GM12891 (cell line): ENCODE measurements around the gene STX11.

Experiments
- DNase-seq: peaks from one replicate; pipeline ENCODE4 v3.0.0; 2011; ENCODE audit warnings: low spot score; ENCODE audit not compliant: insufficient read length
- FAIRE-seq: peaks from 2 replicates; lab custom pipeline; 2011; peaks lifted over from hg19 to GRCh38; lab: Jason Lieb, UNC
- PAX5 ChIP-seq: IDR thresholded peaks from 2 replicates; pipeline ENCODE4 v1.6.1; 2011; ENCODE audit warnings: low read length, moderate library complexity, mild to moderate bottlenecking; ENCODE audit not compliant: insufficient read depth, severe bottlenecking
- POLR2A ChIP-seq: IDR thresholded peaks from 2 replicates; pipeline ENCODE4 v1.6.1; 2011; ENCODE audit warnings: low read depth, low read length, control low read depth
- POLR2AphosphoS5 ChIP-seq: IDR thresholded peaks from 2 replicates; pipeline ENCODE4 v1.6.1; 2011; ENCODE audit warnings: low read depth, low read length, control low read depth
- POU2F2 ChIP-seq: IDR thresholded peaks from 2 replicates; pipeline ENCODE4 v1.6.1; 2011; ENCODE audit warnings: low read depth, mild to moderate bottlenecking, control low read depth, low read length, moderate library complexity
- SPI1 ChIP-seq: IDR thresholded peaks from 2 replicates; pipeline ENCODE4 v1.6.1; 2011; ENCODE audit warnings: low read depth, low read length, control low read depth
- TAF1 ChIP-seq: IDR thresholded peaks from 2 replicates; pipeline ENCODE4 v1.6.1; 2011; ENCODE audit warnings: low read depth, low read length, control low read depth

The STX11 gene

DNA sequence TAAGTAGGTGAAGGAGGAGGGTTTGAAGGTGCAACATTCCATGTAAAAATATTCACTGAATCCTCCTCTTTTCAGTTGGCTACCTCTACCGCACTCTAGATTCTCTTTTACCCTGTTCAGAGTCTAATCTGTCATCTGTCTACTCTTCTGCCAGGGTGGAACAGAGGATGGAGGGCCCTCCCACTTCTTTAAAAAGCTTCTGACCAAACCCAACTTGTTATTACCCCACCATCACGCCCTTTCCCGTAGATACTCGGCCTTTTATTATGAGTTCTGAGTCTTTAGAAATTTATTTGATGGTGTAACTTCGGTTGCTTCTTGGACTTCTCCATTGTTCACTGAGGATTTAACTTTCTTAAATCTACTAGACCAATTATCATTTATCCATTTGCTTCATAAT lies 11.7 kb downstream of the STX11 start:
- TF ChIP-seq POU2F2 (no peak), TAF1 (no peak), SPI1 (no peak), POLR2AphosphoS5 (no peak), POLR2A (no peak), PAX5 (no peak)
- FAIRE-seq (peak; percentile 55), DNase-seq (no peak)

DNA sequence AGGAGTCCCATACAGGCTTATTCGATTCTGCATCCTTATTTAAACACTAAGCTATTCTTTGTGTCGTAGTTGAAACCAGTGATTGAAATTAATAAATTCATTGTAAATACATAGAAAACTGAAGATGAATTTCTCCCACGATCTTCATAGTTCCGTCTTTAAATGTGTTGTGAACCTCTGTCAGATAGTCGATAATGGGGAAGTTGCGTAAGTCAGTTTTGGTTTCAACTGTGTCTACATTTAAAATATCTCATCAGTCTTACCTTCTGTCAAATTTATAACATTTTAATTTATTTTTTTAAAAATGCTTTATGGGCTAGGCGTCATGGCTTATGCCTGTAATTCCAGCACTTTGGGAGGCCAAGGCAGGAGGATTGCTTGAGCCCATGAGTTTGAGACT lies 12.7 kb downstream of the STX11 start:
- peak; percentile 69 for FAIRE-seq
- TF ChIP-seq SPI1 (peak; percentile 65), TAF1 (no peak)
- no peak for DNase-seq

DNA sequence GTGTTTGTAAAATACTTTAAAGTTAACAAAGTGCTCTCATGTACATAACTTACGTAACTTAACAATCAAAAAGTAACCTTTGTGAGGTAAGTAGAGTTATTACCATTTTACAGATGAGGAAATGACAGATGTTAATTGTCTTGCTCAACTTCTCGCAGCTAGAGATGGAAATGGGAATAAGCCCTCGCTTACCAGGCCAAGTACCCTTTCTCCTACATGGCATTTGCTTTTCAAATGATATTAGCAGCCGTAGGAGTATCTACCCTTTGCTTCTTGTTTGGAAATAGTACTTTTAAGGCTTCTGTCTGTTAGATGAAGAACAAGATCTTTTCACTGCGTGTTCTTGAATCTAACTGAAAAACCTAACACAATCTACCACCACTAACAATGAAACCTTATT lies 15.5 kb downstream of the STX11 start:
- FAIRE-seq (peak; percentile 41), DNase-seq (no peak)
- TF ChIP-seq POLR2A (no peak), POLR2AphosphoS5 (no peak), POU2F2 (no peak), TAF1 (no peak), SPI1 (no peak), PAX5 (no peak)

DNA sequence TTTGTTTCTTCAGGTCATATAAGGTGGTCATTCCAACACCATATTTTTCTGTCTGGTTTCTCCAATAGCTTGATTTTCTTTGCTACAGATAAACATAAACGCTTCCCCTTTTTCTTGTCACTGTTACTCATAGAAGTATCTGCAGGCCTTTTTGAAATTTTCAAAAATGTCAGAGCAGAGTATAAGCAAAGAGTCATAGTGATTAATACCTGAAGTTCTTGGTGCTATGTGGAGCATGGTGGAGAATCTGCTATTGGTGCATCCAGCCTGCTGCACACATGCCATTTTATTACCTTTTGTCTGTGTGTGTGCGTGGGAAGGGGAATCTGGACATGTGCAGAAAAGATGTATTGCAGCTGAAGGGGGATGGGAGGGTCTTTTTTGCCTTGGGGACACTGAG lies 19.7 kb downstream of the STX11 start:
- FAIRE-seq (no peak), DNase-seq (no peak)
- TF ChIP-seq TAF1 (no peak), PAX5 (no peak), POLR2A (no peak), SPI1 (peak; percentile 24; the same call in 1 of the 2 replicates), POU2F2 (no peak)

DNA sequence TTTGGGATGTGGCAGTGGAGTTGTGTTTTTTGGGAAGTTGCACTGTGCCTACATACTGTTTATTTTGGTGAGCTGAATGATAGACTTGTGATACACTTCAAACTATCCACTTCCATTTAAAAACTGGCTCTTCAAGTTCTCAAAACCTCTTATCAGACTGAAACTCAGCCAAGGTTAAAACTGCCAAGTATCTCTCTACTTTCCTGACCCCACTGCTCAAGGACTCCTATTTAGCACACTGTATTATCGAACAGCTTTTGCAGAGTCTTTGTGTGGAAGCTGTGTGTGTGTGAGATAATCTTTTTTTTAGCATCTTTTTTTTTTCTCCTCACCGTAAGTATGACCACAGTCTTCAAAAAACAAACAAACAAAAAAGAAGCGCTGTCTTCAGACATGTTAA lies 21.1 kb downstream of the STX11 start:
- DNase-seq (no peak), FAIRE-seq (no peak)
- TF ChIP-seq POU2F2 (no peak), POLR2AphosphoS5 (no peak), SPI1 (no peak), POLR2A (no peak), PAX5 (no peak), TAF1 (no peak)

DNA sequence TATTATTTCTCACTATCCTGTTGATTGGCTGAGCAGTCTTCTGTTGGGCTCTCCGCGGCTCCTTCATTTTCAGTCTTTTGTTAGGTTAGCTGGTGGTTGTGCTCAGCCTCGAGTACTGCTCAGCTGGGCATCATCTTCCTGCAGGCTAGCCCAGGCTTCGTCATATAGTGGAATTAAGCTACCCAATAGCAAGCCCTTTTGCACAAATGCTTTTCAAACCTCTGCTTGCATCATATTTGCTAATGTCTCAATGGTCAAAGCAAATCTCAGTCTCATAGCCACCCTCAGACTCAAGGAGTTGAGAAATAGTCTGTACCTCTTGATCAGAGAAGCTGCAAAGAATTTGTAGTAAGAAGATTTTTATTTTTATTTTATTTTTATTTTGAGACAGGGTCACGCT lies 23.7 kb downstream of the STX11 start:
- TF ChIP-seq SPI1 (no peak), PAX5 (no peak), POU2F2 (no peak), POLR2AphosphoS5 (no peak), TAF1 (no peak), POLR2A (no peak)

DNA sequence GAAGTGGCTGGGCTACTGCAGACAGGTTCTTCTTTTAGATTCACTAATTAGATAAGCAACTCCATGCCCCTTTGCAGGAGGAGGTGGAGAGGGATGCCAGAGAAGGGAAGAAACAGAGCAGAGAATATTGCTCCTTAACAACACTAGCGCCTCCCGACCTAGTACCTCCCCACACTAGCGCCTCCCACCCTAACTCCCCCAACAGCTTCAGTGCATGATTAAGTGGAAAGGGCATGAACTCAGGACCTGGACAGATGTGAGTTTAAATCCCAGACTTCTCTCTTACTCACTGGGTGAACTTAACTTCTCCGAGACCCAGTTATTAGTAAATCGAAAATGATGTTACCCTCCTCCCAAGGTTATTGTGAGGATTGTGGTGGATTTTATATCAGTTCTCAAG lies 25.7 kb downstream of the STX11 start:
- DNase-seq, result no peak
- TF ChIP-seq SPI1 (no peak), POLR2A (no peak), TAF1 (no peak), POU2F2 (no peak), POLR2AphosphoS5 (no peak), PAX5 (no peak)
- FAIRE-seq, result no peak

More for the DNA sequence above, 23.7 kb downstream of the STX11 start:
- no peak for FAIRE-seq
- DNase-seq, result no peak

DNA sequence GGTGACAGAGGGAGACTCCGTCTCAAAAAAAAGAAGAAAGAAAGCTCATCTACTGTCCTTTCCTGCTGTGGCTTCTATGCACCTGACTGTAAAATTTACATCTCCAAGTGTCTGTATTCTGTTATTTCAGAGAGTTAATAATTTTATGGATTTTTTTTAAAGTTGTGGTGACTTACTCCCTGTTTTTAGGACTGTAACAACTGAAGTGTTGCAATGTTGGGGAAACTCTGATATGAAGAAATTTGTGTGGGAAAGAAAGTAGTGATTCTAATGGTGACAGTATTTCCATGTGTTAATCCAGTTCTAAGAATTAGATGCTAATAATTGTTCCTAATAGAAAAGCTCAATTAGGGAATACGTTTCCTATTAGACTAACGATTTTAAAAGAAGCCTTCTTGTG lies 27.4 kb downstream of the STX11 start:
- no peak for DNase-seq
- no peak for FAIRE-seq
- no peak for TF ChIP-seq PAX5
- no peak for TF ChIP-seq POU2F2
- TF ChIP-seq SPI1, result no peak
- no peak for TF ChIP-seq TAF1
- TF ChIP-seq POLR2A, result no peak
- no peak for TF ChIP-seq POLR2AphosphoS5

DNA sequence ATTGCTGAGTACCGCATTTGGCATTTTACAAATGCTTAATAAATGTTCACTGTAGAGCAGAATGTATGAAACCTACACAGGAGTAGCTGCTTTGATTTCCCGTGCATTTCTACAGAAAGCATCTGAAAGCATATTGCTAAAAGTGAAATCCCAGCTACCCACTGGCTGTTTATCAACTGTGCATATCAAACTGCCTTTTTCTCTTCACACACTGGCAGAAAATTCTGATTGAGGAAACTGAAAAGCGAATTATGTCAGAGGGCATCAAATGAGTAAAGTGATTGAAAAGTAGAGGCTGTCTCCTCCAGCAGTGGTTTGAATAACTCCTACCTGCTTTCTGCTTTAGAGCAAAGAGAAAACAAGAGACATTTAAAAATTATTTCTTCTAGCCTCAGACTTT lies 28.0 kb downstream of the STX11 start:
- DNase-seq, result no peak
- TF ChIP-seq TAF1 (no peak), POU2F2 (no peak), SPI1 (no peak), PAX5 (no peak), POLR2AphosphoS5 (no peak), POLR2A (no peak)
- FAIRE-seq, result peak; percentile 41

DNA sequence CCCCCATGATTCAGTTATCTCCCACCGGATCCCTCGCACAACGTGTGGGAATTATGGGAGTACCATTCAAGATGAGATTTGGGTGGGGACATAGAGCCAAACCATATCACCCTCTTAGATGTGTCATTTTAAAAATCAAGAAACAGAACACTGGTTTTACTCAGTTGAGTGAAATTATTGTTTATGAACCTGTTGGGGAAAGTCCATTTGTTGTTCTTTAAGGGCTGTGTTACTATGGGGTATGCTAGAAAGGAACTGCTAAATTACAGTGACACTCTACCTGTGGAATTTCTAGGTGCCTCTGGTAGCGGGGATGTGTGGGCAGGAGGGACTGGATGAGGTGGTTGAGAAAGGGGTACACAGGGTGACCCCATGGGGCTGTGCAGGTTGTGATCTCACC lies 28.9 kb downstream of the STX11 start:
- FAIRE-seq (no peak), DNase-seq (no peak)
- TF ChIP-seq POLR2AphosphoS5 (no peak), POLR2A (no peak), POU2F2 (no peak), TAF1 (no peak), SPI1 (no peak), PAX5 (no peak)
